ENCODE data around the gene LRCH3.

GRCh38 chr3:197874064-197874463, 83.0 kb downstream of the LRCH3 start:
- no peak for TF ChIP-seq CTCF (IDR thresholded peaks at IDR 0.05; ENCODE audit: insufficient read depth, low read length)
- no peak for TF ChIP-seq GABPA (IDR thresholded peaks at IDR 0.05; ENCODE audit: low read depth)
- TF ChIP-seq SPI1 (IDR thresholded peaks at IDR 0.05; ENCODE audit: borderline replicate concordance, low read depth), result no peak

All from HL-60 (cell line).